Measurements from ENCODE around the gene IL37. TPM values are rescaled to one million over a fixed set of nuclear protein-coding genes. Genes with fewer than 3 reads are reported as not detected.
A peak's percentile ranks its signal among the peaks of the same experiment; 100 is the strongest.

IL37 gene
- polyA plus RNA-seq, 2 of the 4 experiments (the other 2 are of a cell fraction): not detected

DNA sequence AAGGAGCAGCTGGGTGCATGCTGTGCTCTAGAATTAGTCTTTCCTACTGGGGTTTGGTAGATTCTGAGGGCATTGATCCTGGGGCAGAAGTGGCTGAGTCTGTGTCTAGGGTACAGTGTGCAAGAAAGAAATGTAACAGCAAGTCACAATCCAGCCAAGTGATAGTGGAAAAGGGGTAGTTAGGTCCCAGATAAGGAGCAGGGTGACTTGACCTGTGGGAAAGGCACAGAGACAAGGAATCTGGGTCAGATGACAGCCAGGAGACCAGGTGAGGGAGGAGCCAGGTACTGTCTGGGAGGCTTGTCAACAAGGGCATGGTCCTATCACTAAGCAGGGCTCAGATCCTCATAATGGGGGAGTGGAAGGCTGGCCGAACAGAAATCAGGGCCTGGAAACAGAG is 8.1 kb downstream of the IL37 start:
- FAIRE-seq (no peak), DNase-seq (ENCODE audit: low read depth in 1 of 2, low spot score in 1 of 2) (no peak), ATAC-seq (no peak)
- Histone ChIP-seq H3K9me3 (no peaks in the 10 kb centered on the region), H3K4me2 (no peak overlapping the region), H3K4me3 (no peak overlapping the region), H3K4me1 (no peaks in the 10 kb centered on the region; the same call in 2 of the 3 replicates), H3K27ac (no peak overlapping the region)
- ChIA-PET POLR2A (no interaction called here), CTCF (interaction anchor here (0.7 to 3.1 kb wide), 4 partner anchors 23 to 170 kb away, joined by 3 to 17 read pairs (median 8); no protein-coding TSS in a partner anchor)
- 64% methylated on average over 1 of the region's 1 CpG for WGBS (ENCODE audit: missing lambda C conversion rate)
- TF ChIP-seq RARB (CRISPR knock-in tag; IDR thresholded peaks at IDR 0.05) (no peak), MYC (IDR thresholded peaks at IDR 0.05; ENCODE audit: borderline replicate concordance, low read length) (no peak), HOXB5 (CRISPR knock-in tag; IDR thresholded peaks at IDR 0.05) (no peak), TFCP2L1 (CRISPR knock-in tag; IDR thresholded peaks at IDR 0.05) (no peak), CEBPB (IDR thresholded peaks at IDR 0.05) (no peak), RCOR1 (IDR thresholded peaks at IDR 0.05; ENCODE audit: low read depth, low read length) (no peak), ATOH8 (CRISPR knock-in tag; IDR thresholded peaks at IDR 0.05; ENCODE audit: low read depth) (no peak), BHLHE40 (IDR thresholded peaks at IDR 0.05; ENCODE audit: low read depth, low read length) (no peak), HOXA7 (CRISPR knock-in tag; IDR thresholded peaks at IDR 0.05) (no peak), RFX5 (IDR thresholded peaks at IDR 0.05) (no peak), CHD4 (IDR thresholded peaks at IDR 0.05; ENCODE audit: borderline replicate concordance) (no peak), HDAC2 (IDR thresholded peaks at IDR 0.05) (no peak)

GRCh38 chr2:112920923-112921532 is 10.1 kb downstream of the IL37 start:
- DNase-seq (ENCODE audit: low read depth in 1 of 2, low spot score in 1 of 2): peak in 1 of 2 experiments; percentile 32
- no peaks in the 10 kb centered on the region for H3K9me3 ChIP-seq
- TF ChIP-seq JUN (IDR thresholded peaks at IDR 0.05) (no peak), MAFK (IDR thresholded peaks at IDR 0.05; ENCODE audit: partially characterized antibody) (peak; percentile 41)
- CTCF ChIA-PET: interaction anchor here (0.6 to 0.7 kb wide), 2 partner anchors 21 to 31 kb away, joined by 3 read pairs; no protein-coding TSS in a partner anchor
- H3K4me2 ChIP-seq: no peak overlapping the region
- H3K27ac ChIP-seq: no peak overlapping the region
- H3K4me3 ChIP-seq: no peak overlapping the region
- POLR2A ChIA-PET: no interaction called here
- ATAC-seq: peak in 1 of 2 experiments; percentile 41; a peak in 2 of 6 replicates
- H3K4me1 ChIP-seq: peaks cover 14% of the 10 kb centered on the region
- WGBS (ENCODE audit: missing lambda C conversion rate): 41% methylated on average over 4 of the region's 4 CpGs
- FAIRE-seq: no peak

DNA sequence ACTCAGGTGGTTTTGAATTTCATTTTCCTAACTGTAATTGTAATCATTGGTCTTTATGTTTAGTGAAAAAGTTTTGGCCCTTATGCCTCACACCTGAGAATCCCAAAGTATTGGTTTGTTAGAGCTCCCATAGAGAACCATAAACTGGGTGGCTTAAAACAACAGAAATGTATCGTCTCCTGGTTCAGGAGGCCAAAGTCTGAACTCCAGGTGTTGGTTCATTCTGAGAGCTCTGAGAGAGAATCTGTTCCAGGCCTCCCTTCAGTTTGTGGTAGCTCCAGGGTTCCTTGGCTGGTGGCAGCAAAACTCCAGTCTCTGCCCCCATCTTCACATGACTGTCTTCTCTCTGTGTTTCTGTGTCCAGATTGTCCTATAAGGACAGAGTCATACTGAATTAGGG is 11.0 kb downstream of the IL37 start:
- FAIRE-seq: no peak
- no peak overlapping the region for H3K4me2 ChIP-seq

DNA sequence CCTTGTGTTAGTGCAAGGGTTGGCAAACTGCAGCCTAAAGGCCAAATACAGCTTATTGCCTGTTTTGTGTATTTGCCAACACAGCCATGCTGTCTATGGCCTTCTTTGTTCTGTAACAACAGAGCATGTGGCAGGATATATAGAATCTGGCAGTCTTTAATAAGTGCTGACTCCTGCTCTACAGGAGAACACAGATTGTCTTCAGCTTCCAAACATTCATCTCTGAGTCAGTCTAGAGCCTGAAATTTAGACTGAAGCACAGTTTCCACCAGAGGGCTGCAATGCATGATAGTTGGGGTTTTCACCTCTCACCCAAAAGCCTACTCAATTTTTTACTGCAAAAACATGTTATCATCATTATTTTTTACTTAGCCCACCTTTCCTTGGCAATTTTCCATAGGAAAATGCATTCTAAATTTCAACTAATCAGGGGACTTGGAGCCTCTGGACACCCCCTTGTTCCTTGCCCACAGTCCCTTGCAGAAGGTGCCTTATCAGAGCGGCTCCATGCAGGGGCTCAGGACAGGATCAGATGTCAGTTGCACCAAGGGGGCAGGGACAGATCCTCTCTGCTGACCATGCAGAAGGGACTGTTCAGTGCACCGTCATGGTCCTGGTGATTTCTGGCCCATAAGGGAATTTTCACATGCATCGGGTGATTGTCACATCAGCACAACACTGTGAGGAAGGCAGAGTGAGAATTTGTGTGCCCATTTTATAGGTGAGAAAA is 12.4 kb downstream of the IL37 start:
- H3K4me1 ChIP-seq: peaks cover 14% of the 10 kb centered on the region
- no peak overlapping the region for H3K4me2 ChIP-seq
- H3K27ac ChIP-seq: no peak overlapping the region
- no peak overlapping the region for H3K4me3 ChIP-seq
- CTCF ChIA-PET: interaction anchor here (1.3 to 3.9 kb wide), 4 partner anchors 10 to 173 kb away, joined by 3 to 23 read pairs (median 5); no protein-coding TSS in a partner anchor
- WGBS (ENCODE audit: missing lambda C conversion rate): 76% methylated on average over 2 of the region's 3 CpGs
- POLR2A ChIA-PET: no interaction called here
- TF ChIP-seq MAFK (IDR thresholded peaks at IDR 0.05; ENCODE audit: partially characterized antibody) (peak; percentile 1), ZNF302 (CRISPR knock-in tag; IDR thresholded peaks at IDR 0.05) (no peak)
- no peak for ATAC-seq
- FAIRE-seq: no peak
- no peak for DNase-seq (ENCODE audit: low read depth in 1 of 2, low spot score in 1 of 2)
- no peaks in the 10 kb centered on the region for H3K9me3 ChIP-seq

More for the DNA sequence above, 11.0 kb downstream of the IL37 start:
- no peaks in the 10 kb centered on the region for H3K9me3 ChIP-seq
- no peak for ATAC-seq
- WGBS (ENCODE audit: missing lambda C conversion rate): 86% methylated on average over 1 of the region's 1 CpG
- ChIA-PET CTCF (interaction anchor here (1.3 to 3.9 kb wide), 4 partner anchors 9 to 172 kb away, joined by 3 to 23 read pairs (median 5); no protein-coding TSS in a partner anchor), POLR2A (no interaction called here)
- TF ChIP-seq NFE2L2 (conservative IDR thresholded peaks at IDR 0.05; ENCODE audit: low read length): no peak
- no peak for TF ChIP-seq KDM1A (IDR thresholded peaks at IDR 0.05; ENCODE audit: low read depth)
- TF ChIP-seq RFX5 (IDR thresholded peaks at IDR 0.05): no peak
- no peak for TF ChIP-seq RNF2 (IDR thresholded peaks at IDR 0.05; ENCODE audit: borderline replicate concordance, low read depth)
- no peak overlapping the region for H3K4me3 ChIP-seq
- H3K4me1 ChIP-seq: peaks cover 14% of the 10 kb centered on the region
- no peak for DNase-seq (ENCODE audit: low read depth in 1 of 2, low spot score in 1 of 2)
- H3K27ac ChIP-seq: no peak overlapping the region
